Mesenchymal stem cell (in vitro differentiated cells and primary cell): ENCODE measurements around the gene FOLR1.

ENCODE experiments used
- DNase-seq: peaks from one replicate; pipeline ENCODE4 v3.0.0-alpha.2; 2013
- H2AFZ ChIP-seq: one replicate; pipeline ENCODE4 v1.6.1; 2013; ENCODE audit warnings: low read depth, mild to moderate bottlenecking, control low read depth, inconsistent platforms, low read length, moderate library complexity
- H2AK5ac ChIP-seq: 2 replicates; pipeline ENCODE4 v1.6.1; 2013; ENCODE audit warnings: low read length, moderate library complexity, mild to moderate bottlenecking, inconsistent platforms; ENCODE audit not compliant: severe bottlenecking
- H2BK120ac ChIP-seq: one replicate; pipeline ENCODE4 v1.6.1; 2013; ENCODE audit warnings: low read depth, mild to moderate bottlenecking, inconsistent platforms, low read length, moderate library complexity
- H2BK12ac ChIP-seq, 2 experiments: one replicate each; pipeline ENCODE4 v1.6.1; 2013; ENCODE audit warnings: inconsistent platforms in 2 of 2, low read length in 2 of 2, mild to moderate bottlenecking in 2 of 2, moderate library complexity in 2 of 2, control low read depth in 1 of 2
- H2BK15ac ChIP-seq: one replicate; pipeline ENCODE4 v1.6.1; 2013; ENCODE audit warnings: mild to moderate bottlenecking, low read depth, inconsistent platforms; ENCODE audit not compliant: poor library complexity, severe bottlenecking
- H2BK5ac ChIP-seq: 2 replicates; pipeline ENCODE4 v1.6.1; 2013; ENCODE audit warnings: low read depth, mild to moderate bottlenecking, low read length, control low read depth, inconsistent platforms; ENCODE audit not compliant: poor library complexity, severe bottlenecking
- H3K14ac ChIP-seq, 2 experiments: one replicate each; pipeline ENCODE4 v1.6.1; 2013; ENCODE audit warnings: inconsistent platforms in 2 of 2, low read length in 2 of 2, control low read depth in 1 of 2, mild to moderate bottlenecking in 1 of 2, moderate library complexity in 1 of 2
- H3K18ac ChIP-seq, 2 experiments: one replicate each; pipeline ENCODE4 v1.6.1; 2013; ENCODE audit warnings: inconsistent platforms in 2 of 2, low read length in 2 of 2, control low read depth in 1 of 2, low read depth in 1 of 2, mild to moderate bottlenecking in 1 of 2
- H3K23ac ChIP-seq, 2 experiments: one replicate each; pipeline ENCODE4 v1.6.1; 2013; ENCODE audit warnings: inconsistent platforms in 2 of 2, low read length in 2 of 2, mild to moderate bottlenecking in 2 of 2, moderate library complexity in 2 of 2, control low read depth in 1 of 2
- H3K27ac ChIP-seq: 2 replicates; pipeline ENCODE4 v1.5.1; 2013; ENCODE audit warnings: mild to moderate bottlenecking, moderate library complexity, low read length, control low read depth, inconsistent platforms; ENCODE audit not compliant: poor library complexity, severe bottlenecking
- H3K27me3 ChIP-seq, 2 experiments: 2 replicates each; pipeline versions ENCODE4 v1.6.1 to v1.7.0; 2013; ENCODE audit warnings: low read length in 2 of 2, mild to moderate bottlenecking in 2 of 2, moderate library complexity in 2 of 2, control low read depth in 1 of 2, inconsistent platforms in 1 of 2; ENCODE audit not compliant: control insufficient read depth in 1 of 2, insufficient read depth in 1 of 2
- H3K36me3 ChIP-seq, 2 experiments: 2 replicates each; pipeline versions ENCODE4 v1.6.1 to v1.7.0; 2013; ENCODE audit warnings: low read length in 2 of 2, control low read depth in 1 of 2, inconsistent platforms in 1 of 2, low read depth in 1 of 2, mild to moderate bottlenecking in 1 of 2; ENCODE audit not compliant: insufficient read depth in 2 of 2, control insufficient read depth in 1 of 2
- H3K4ac ChIP-seq, 2 experiments: one replicate each; pipeline ENCODE4 v1.6.1; 2013; ENCODE audit warnings: inconsistent platforms in 2 of 2, low read length in 2 of 2, mild to moderate bottlenecking in 2 of 2, moderate library complexity in 2 of 2, control low read depth in 1 of 2, low read depth in 1 of 2
- H3K4me1 ChIP-seq: 2 replicates; pipeline ENCODE4 v1.6.1; 2013; ENCODE audit warnings: low read depth, low read length, control low read depth; ENCODE audit not compliant: control insufficient read depth, insufficient read depth
- H3K4me2 ChIP-seq: 2 replicates; pipeline ENCODE4 v1.6.1; 2013; ENCODE audit warnings: low read length, mild to moderate bottlenecking, inconsistent platforms; ENCODE audit not compliant: poor library complexity, severe bottlenecking
- H3K4me3 ChIP-seq, 2 experiments: 2 replicates each; pipeline versions ENCODE4 v1.5.1 to v1.7.0; 2013; ENCODE audit warnings: low read length in 2 of 2, mild to moderate bottlenecking in 2 of 2, control low read depth in 1 of 2, low read depth in 1 of 2; ENCODE audit not compliant: insufficient read depth in 1 of 2
- H3K79me1 ChIP-seq: replicated peaks from 2 replicates; pipeline ENCODE4 v1.6.1; 2013; ENCODE audit warnings: mild to moderate bottlenecking, control low read depth, low read length, inconsistent platforms; ENCODE audit not compliant: poor library complexity, severe bottlenecking
- H3K9ac ChIP-seq: 2 replicates; pipeline ENCODE4 v1.7.0; 2013; ENCODE audit warnings: mild to moderate bottlenecking, low read length, moderate library complexity
- H3K9me3 ChIP-seq: 2 replicates; pipeline ENCODE4 v1.7.0; 2013; ENCODE audit warnings: mild to moderate bottlenecking, low read length; ENCODE audit not compliant: control insufficient read depth
- H4K8ac ChIP-seq: one replicate; pipeline ENCODE4 v1.6.1; 2013; ENCODE audit warnings: inconsistent platforms, mild to moderate bottlenecking, low read length, moderate library complexity
- H4K91ac ChIP-seq: one replicate; pipeline ENCODE4 v1.6.1; 2013; ENCODE audit warnings: mild to moderate bottlenecking, low read length, inconsistent platforms
- WGBS: methylation state at CpG from one replicate; pipeline ENCODE4 v1.1.7; 2013; ENCODE audit warnings: mixed read lengths; 5-methylcytosine and 5-hydroxymethylcytosine counted together

Gene FOLR1

GRCh38 chr11:72231396-72232259 is 39.7 kb downstream of the FOLR1 start:
- H3K27me3 ChIP-seq, result no peaks in the 10 kb centered on the region
- no peak overlapping the region for H4K8ac ChIP-seq
- H3K4me1 ChIP-seq, result peaks cover 24% of the 10 kb centered on the region
- no peak overlapping the region for H3K18ac ChIP-seq
- H2BK5ac ChIP-seq, result no peak overlapping the region
- H2BK15ac ChIP-seq, result no peak overlapping the region
- no peaks in the 10 kb centered on the region for H3K9me3 ChIP-seq
- no peak for DNase-seq
- WGBS, result 91% methylated on average over 7 of the region's 9 CpGs
- H3K9ac ChIP-seq, result no peak overlapping the region
- H2AFZ ChIP-seq, result no peak overlapping the region
- H3K14ac ChIP-seq, result no peak overlapping the region
- no peak overlapping the region for H2BK12ac ChIP-seq
- no peak overlapping the region for H2BK120ac ChIP-seq
- no peak overlapping the region for H3K4ac ChIP-seq
- H3K23ac ChIP-seq, result no peak overlapping the region
- H2AK5ac ChIP-seq, result no peak overlapping the region
- H3K36me3 ChIP-seq, result peaks cover 92 to 99% of the 10 kb centered on the region in 2 experiments
- H3K79me1 ChIP-seq, result peaks cover 63% of the 10 kb centered on the region
- no peak overlapping the region for H3K27ac ChIP-seq
- no peak overlapping the region for H4K91ac ChIP-seq
- H3K4me3 ChIP-seq, result no peak overlapping the region
- no peak overlapping the region for H3K4me2 ChIP-seq

- Histone ChIP-seq H2BK120ac (no peak overlapping the region), H3K18ac (no peak overlapping the region), H3K9ac (no peak overlapping the region), H3K4ac (no peak overlapping the region), H2AFZ (no peak overlapping the region), H3K27ac (no peak overlapping the region), H3K4me3 (no peak overlapping the region), H3K36me3 (peaks cover 94 to 99% of the 10 kb centered on the region in 2 experiments), H3K27me3 (no peaks in the 10 kb centered on the region), H4K8ac (no peak overlapping the region), H3K79me1 (peaks cover 63% of the 10 kb centered on the region), H4K91ac (no peak overlapping the region), H3K9me3 (no peaks in the 10 kb centered on the region), H2AK5ac (no peak overlapping the region), H2BK12ac (no peak overlapping the region), H3K14ac (no peak overlapping the region), H2BK15ac (no peak overlapping the region), H3K23ac (no peak overlapping the region), H3K4me1 (peaks cover 23% of the 10 kb centered on the region), H3K4me2 (no peak overlapping the region), H2BK5ac (no peak overlapping the region)
- WGBS, result 96% methylated on average over 18 of the region's 18 CpGs
- no peak for DNase-seq
Observed at GRCh38 chr11:72232260-72233055, 40.5 kb downstream of the FOLR1 start.

- H4K91ac ChIP-seq, result no peak overlapping the region
- no peak overlapping the region for H4K8ac ChIP-seq
- H3K18ac ChIP-seq, result no peak overlapping the region
- H3K4ac ChIP-seq, result no peak overlapping the region
- H3K4me1 ChIP-seq, result peaks cover 21% of the 10 kb centered on the region
- H2AFZ ChIP-seq, result no peak overlapping the region
- no peak overlapping the region for H3K27ac ChIP-seq
- no peak overlapping the region for H2BK120ac ChIP-seq
- no peak overlapping the region for H2BK12ac ChIP-seq
- H3K27me3 ChIP-seq, result no peaks in the 10 kb centered on the region
- H2AK5ac ChIP-seq, result no peak overlapping the region
- H3K14ac ChIP-seq, result no peak overlapping the region
- no peak for DNase-seq
- H3K23ac ChIP-seq, result no peak overlapping the region
- no peak overlapping the region for H3K9ac ChIP-seq
- WGBS, result 97% methylated on average over 9 of the region's 13 CpGs
- H3K36me3 ChIP-seq, result peaks cover 94 to 100% of the 10 kb centered on the region in 2 experiments
- no peaks in the 10 kb centered on the region for H3K9me3 ChIP-seq
- H3K79me1 ChIP-seq, result peaks cover 61% of the 10 kb centered on the region
- no peak overlapping the region for H3K4me3 ChIP-seq
- no peak overlapping the region for H3K4me2 ChIP-seq
- H2BK5ac ChIP-seq, result no peak overlapping the region
- no peak overlapping the region for H2BK15ac ChIP-seq
Observed at GRCh38 chr11:72233056-72233772, 41.3 kb downstream of the FOLR1 start.
